NCI-H1092 treated with DMSO at 0.1 percent for 48 hours (cell line): ENCODE data around the gene TOE1.

Experiments used
- DNase-seq: peaks from one replicate; lab custom pipeline; 2025; lab: John Stamatoyannopoulos, UW

Gene TOE1

DNA sequence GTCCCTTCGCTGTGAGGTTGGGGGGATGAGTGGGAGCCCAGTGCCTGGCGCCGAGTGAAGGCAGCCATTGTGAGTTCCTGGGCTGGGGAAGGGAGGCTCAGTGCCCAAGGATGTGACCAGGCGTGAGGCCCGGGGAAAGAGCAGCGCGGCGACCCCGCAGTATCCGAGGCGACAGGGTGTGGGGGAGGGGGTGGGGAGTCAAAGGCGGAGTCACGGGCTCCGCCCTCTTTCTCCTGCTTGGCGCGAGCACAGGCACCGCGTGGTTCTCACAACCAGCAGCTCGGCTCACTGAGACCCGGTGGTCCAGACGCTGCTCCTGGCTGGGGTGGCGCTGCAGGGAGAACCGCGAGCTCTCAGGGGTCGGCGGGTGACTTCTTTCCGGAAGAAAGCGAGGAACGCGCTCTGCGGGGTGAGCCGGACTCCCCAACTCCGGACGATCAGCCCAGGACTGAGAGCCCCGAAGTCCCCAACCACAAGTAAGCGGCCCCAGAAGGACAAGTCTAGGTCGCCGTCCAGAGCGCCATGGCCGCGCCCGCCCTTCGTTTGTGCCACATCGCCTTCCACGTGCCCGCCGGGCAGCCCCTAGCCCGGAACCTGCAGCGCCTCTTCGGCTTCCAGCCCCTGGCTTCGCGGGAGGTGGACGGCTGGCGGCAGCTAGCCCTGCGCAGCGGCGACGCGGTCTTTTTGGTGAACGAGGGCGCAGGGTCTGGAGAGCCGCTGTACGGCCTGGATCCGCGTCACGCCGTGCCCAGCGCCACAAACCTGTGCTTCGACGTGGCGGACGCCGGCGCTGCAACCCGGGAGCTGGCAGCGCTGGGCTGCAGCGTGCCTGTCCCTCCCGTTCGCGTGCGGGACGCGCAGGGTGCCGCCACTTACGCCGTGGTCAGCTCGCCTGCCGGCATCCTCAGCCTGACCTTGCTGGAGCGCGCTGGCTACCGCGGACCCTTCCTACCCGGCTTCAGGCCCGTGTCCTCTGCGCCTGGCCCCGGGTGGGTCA lies 13.0 kb upstream of the TOE1 start, which contains the start of gene HPDL:
TSS of gene HPDL (plus strand) at position 269 of the 997 bp plus-strand sequence. CDS start at position 523, 254 bp downstream.
- DNase-seq = peak; percentile 86

DNA sequence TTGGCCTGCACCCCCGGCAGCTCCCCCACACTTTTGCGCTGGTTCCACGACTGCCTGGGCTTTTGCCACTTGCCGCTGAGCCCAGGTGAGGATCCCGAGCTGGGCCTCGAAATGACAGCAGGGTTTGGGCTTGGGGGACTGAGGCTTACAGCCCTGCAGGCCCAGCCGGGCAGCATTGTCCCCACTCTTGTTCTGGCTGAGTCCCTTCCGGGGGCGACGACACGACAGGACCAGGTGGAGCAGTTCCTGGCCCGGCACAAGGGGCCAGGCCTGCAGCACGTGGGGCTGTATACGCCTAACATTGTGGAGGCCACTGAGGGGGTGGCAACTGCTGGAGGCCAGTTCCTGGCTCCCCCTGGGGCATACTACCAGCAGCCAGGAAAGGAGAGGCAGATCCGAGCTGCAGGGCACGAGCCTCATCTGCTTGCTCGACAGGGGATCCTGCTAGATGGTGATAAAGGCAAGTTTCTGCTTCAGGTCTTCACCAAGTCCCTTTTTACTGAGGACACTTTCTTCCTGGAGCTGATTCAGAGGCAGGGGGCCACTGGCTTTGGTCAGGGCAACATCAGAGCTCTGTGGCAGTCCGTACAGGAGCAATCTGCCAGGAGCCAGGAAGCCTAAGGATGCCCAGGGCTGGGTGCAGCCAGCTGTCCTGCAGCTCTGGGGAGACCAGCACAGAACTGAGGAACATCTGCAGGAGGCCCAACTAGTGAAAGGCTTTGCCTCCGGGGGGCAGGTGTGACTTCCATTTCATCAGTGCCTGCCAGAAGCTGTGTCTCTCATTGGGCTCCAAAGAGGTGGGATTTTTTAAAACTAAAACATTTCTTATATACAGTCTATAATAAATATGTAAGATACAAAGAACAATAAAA lies 12.1 kb upstream of the TOE1 start:
- DNase-seq = peak; percentile 24

DNA sequence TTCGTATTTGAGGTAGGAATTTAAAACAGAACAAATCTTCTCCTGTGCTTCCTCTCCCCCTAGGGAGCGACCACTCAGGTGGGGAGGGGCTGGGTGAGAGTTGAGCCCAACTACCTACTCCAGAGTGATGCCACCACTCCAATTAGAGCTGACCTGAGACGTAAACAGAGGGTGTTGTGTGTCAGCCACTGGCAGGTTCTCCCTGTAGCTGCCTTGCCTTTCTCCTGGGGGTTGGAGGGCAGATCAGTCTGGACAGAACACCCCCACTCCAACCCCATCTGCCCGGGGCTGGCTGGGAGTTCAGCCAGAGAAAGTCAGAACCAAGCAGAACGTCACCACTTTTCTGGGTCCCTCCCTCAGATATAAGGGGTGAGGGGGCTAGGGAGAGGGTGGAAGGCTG lies 11.3 kb upstream of the TOE1 start:
- DNase-seq = no peak

DNA sequence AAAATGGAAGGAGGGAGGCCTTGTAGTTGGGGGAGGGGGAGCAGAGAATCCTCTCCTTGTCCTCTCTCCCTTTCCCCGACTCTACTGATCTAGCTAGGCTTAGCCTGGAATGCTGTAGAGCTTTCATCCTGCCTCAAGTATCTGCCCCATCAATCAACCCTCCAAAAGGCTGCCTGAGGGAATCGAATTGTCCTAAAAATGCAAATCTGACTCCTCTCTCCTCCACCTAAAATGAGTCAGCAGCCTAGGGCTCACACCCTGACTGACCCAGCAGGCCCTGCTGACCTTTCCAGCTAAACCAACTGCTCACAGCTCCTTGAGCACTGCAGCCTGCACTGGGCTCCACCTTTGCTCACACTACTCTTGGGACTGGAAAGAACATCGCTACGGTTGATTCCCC lies 10.5 kb upstream of the TOE1 start:
- no peak for DNase-seq

DNA sequence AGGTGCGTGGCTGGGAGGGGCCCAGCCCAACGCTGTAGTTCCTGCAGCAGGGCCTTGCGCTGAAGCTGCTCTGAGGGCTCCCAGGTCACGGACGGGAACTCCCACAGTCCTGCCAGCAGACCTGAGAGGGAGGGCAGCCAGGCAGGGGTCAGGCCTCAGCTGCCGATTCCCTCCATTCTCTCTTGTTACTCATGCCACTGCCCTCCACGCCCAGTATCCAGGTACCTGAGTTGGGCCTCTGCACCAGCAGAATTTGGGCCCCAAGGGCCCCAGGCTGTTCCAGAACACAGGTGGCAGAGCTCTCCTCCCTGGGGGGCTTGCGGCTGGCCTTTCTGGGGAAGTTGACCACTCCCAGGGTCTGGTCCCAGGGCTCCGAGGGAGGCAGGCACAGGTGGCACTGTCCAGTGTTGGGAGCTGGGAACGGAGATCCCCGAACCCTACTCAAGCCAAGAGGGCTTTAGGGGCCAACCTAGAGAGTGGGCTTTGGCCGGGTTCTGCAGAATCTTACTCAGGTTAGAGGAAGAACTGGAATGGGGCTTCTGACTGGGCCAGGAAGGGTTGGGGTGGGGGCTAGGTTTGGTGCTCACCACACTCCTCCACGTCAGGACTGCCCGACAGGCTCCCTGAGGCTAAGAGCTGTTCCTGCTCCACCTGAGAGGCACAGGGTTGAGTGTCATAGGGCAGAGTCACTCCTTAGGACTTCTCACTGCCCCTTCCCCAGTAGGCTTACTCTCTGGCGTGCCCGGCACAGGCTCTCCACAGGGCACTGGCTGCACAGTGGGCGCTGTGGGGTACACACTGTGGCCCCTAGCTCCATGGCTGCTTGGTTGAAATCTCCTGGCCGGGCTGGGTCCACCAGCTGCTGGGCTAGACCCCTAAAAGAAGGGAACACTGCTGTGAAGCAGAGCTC lies 8.3 kb upstream of the TOE1 start:
- no peak for DNase-seq

DNA sequence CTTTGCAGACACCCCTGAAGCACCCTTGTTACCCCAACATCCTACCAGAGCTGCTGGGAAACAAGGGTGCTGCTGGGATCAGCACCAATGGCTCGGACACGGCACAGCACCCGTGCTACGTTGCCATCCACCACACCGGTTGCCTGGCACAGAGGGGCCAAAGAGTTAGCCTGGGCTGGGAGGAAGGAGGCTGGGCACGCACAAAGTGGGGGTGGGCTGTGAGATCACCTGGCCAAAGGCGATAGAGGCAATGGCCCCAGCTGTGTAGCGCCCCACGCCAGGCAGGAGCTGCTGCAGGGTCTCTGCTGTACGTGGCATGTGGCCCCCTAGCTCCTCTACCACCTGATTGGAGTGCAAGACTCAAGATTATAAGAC lies 7.6 kb upstream of the TOE1 start:
- DNase-seq = no peak

DNA sequence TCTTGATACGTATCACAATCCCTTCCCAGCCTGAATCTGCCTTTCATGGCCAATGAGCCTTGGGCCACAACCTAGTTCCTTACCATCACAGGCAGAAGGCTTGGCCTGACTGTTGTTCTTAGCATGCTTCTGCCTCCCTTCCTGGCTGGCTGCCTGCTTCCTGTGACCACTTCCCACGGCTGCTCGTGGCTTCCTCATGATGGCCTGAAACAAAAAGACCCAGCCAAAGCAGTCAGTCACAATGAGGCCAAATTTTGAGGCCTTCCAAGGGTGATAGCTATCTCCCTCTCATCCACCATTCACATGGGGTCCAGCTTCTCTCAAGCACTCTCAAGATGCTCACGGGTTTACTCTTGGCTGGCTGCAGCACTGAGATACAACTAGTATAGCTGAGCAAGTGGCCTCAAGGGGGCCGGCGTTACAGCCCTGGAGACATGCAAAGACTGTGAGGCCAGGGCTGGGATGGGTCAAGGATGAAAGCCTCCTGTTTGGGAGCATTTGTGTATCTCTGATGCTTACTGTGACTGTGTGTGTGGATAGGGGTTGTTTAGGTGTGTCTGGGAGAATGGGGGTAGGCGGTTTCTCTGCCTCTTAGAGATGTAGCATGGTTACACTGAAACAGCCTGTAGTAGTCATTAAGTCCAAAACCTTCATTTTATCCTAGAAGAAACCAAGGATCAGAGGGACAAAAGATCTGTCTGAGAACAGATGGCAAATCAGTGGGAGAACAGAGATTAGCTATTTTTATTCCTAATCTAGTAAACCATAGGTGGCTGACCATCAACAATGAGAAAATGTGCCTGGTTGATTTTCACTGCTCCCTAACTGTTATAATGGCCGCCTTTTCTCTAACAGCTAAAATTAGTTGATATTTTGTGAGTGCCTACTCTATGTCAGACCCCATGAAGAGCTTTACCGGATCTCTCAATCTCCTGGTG lies 5.4 kb upstream of the TOE1 start:
- no peak for DNase-seq

DNA sequence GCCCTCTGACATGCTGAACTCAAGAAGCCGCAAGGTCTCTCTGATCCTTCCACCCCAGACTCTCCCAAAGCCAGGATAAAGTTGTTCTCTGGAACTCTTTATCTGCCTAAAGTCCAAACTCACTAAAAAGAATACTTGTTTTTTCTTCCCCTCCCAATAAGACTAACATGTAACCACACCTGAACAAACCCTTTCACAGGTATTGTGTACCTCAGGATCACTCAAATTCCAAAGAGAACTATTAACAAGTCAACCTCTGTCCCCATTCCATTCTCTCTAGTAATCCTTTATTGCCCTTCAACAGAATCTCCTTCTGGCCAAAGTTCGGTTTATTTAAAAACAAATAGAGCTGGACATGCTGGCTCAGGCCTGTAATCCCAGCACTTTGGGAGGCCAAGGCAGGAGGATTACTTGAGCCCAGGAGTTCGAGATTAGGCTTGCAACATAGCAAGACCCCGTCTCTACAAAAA lies 4.1 kb upstream of the TOE1 start:
- no peak for DNase-seq

DNA sequence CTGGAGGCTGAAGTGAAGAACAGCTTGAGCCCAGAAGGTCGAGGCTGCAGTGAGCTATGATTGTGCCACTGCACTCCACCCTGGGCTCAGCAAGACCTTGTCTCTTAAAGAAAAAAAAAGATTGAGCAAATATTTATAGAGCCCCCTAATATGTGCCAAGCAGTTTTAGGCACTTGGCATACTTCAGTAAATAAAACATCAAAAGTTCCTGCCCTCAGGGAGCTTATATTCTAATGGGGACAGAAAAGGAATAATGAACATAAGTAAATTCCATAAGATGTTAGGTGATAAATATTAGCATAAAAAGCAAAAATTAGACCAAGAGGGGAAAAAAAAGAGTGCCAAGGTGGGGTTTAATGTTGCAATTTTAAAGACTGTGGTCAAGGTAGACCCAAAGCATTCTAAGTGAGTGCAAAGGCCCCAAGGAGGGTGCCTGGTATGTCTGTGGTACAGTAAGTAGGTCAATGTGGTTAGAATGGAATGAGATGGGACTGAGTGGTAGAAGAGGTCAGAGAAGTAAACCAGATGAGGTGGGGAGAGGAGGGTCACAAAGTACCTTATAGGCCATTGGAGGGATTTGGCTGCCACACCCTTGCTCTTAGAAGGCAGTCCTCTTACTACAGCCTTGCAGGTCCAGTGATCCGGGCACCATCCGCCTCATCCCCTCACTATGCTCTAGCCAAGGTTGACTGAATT lies 2.2 kb upstream of the TOE1 start:
- no peak for DNase-seq

DNA sequence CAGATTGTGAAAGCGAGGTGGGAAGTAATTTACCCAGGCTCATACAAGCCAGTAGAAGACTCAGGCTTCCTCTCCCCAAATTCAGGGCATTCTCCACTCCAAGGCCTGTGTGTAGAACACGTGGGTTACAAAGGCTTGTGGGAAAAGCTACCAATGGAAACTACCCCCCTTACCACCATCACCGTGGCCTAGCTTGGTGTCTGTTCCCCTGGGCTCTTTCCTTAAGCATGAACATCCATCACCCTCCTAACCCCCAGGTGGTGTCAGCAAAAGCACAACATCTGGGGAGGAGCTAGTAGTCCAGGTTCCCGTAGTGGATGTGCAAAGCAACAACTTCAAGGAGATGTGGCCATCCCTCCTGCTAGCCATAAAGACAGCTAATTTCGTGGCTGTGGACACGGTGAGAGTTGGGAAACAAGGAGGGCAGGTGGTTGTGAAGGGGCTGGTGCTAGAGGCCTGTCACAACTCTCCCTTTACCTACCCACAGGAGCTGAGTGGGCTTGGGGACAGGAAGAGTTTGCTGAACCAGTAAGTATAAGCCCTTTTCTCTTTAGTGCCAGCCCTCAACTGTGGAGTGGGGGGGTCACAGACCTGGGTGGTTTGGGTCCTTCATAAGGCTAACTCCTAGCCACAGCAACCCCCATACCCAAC lies 971 bp downstream of the TOE1 start:
- DNase-seq = no peak

DNA sequence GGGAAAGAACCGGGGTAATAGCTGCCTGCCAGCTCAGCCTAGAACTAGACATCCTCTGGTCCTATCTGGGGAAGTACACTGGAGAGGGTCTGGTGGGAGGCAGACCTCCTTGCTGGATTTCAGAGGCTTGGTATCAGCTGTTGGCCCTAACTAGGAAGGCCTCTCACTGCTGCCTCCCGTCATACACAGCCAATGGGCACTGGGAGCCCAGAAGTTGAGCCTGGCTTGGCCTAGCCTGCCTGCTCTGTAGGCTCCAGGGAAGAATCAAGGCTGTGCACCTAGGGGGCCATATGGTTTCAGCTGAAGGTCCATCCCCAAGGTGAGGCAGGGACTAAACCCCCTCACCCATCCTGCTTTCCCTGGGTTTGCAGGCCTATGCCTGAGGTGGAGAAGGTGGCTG lies 4.5 kb downstream of the TOE1 start:
- no peak for DNase-seq

DNA sequence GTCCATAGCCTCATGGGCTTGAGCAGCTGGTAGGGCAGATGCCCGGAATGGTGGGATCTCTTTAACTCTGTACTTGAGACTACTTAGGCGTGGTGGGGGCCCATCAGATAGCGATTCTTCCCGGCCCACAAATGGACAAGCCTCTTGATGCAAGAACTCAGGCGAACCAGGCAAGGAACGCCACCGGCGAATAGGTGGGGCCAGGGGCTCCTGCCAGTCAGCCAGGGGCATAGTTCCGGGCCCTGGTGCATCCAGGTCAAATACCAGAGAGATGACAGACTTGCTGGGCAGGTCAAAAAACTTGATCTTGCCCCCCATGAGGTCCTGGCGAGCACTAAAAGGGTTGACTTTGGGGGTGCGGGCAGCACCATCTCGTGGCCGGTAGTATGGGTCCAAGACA lies 5.0 kb downstream of the TOE1 start:
- DNase-seq = no peak

DNA sequence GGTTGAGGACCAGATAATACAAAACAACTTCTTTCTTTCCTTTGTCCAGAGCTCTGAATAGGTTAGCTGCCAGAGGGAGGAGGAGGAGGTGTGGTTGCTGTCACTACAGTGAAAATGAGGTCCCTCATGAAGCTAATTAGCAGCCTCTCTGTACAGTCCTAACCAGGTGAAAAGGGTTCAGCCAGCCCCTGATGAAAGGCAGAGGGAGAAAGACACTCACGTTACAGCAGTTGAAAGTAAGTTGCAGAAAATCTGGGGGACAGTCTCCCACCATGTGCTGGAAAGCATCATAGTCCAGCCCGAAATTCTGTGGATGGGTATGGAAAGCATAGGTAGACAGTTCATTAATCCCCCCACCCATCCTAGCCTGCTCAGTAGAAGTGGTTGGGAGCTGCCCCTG lies 6.5 kb downstream of the TOE1 start:
- no peak for DNase-seq

DNA sequence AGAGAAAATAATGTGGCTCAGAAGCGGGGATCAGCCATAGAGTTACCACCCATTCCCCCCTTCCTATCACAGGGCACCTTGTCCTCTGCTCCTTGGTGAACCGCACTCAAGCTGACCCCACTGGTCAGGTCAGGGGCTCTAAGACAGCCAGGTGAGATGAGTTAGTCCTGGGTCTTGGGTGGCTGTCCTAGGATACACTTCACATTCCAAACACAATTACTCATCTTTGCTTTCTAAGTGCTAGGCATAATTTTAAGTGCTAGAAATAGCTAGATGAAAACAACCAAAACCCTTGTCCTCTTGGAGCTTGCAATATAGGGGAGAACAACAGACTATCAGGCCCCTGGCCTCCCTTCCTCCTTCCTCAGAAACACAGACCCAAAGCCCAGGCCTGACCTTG lies 8.1 kb downstream of the TOE1 start:
- no peak for DNase-seq

DNA sequence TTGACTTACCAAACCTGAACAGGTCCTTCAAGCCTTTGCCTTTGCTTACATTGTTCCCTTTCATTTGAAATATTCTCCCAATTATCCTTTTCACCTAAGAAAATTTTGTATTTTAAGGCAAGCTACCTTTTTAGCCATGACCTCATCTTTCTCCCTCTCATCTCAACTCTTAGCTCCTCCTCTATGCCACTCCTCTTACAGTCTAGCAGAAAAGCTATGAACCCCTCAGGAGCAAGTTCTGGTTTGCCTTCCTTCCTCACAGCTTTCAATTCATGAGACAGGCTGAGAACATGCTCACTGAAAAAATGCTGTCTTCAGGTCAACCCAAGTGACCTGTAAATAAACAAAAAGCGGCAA lies 8.6 kb downstream of the TOE1 start:
- DNase-seq = no peak

DNA sequence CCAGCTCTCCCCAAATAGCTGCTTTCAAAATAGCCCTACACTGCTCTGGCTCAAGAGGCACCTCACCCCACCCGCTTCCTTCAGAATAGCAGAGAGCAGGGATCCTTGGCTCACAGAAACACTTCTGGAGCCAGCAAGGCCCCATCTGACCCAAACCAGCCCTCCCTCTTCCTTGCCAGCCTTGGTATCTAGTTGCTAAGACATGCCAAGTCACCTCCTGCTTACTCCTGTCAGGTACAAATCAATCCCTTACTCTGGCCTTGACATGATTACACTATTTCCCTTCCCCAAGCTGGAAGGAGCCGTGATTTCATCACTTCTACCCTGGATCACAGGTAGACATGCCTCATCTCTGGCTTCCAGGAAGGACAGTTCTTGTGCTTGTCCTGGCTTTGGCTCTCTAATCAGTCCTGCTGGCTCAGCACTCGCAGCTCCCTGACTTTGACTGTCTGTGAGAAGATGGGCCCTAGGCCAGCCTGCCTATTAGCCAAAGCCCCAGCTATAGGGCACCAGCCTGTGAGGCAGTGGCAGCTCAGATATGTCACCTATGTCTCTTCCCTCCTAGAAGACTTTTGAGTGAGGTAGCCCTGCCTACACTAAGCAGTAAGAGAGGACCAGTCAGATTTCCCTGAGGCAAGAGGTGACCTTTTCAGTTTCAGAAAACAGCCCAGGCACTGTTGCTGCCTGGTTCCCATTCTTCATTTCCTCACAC lies 9.2 kb downstream of the TOE1 start:
- no peak for DNase-seq

DNA sequence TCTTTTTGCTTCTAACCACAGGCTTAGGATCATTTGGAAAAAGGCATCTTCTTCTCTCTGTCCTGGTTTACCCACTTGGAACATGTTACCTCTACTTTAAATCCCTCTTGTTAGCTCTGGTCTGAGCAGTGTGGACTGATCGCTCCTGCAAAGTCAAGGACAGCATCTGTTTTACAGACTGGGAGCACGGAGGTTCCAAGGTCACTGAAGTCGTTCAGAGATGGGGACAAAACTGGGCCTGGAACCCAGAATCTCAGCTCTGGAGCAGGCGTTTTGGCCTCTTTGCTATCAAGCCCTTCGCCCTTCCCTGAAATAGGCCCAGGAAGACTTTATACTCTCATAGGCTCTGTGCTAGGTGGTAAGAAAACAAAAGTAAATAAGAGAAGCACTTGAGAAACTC lies 11.5 kb downstream of the TOE1 start:
- no peak for DNase-seq

DNA sequence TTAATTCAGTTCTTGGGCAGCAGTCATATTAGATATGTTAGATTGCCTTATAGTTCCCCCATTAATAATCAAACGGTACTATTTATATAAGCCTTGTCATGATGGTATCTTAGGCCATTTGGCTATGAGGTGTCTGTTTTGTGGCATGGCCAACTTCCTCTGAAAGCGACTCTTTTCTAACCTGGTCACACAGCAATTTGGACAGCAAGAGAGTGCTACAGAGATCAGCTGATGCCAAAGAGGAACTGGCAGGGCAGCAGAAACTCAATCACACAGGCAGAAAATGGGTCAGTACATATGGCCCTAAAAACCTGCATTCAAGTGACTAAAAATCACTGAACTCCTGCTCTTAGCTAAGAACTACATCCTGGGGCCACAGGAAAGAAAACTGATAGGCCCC lies 13.7 kb downstream of the TOE1 start:
- DNase-seq = no peak

DNA sequence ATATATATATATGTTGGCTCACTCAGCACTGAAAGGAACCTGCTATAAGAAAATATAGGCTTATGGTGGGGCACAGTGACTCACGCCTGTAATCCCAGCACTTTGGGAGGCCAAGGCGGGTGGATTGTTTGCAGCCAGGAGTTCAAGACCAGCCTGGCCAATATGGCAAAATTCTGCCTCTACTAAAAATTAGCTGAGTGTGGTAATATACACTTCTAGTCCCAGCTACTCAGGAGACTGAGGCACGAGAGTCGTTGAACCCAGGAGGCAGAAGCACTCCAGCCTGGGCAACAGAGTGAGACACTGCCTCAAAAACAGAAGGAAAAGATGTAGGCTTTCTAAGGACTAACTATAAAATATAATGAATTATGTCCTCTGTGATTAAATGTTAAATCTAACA lies 14.9 kb downstream of the TOE1 start:
- no peak for DNase-seq
